GM21576 (cell line): ENCODE measurements around the gene FIGNL1.

ENCODE experiments used
- ATAC-seq: cut with Tn5 transposase; IDR thresholded peaks from one replicate; pipeline ENCODE4 v1.9.1; 2021; ENCODE audit warnings: mild to moderate bottlenecking, moderate library complexity; ENCODE audit not compliant: unreplicated experiment

Gene FIGNL1

GRCh38 chr7:50431722-50432305, 18.3 kb downstream of the FIGNL1 start:
- ATAC-seq, result no peak

- ATAC-seq, result no peak
Observed at GRCh38 chr7:50431316-50431715, 18.8 kb downstream of the FIGNL1 start.

GRCh38 chr7:50428911-50429310, 21.2 kb downstream of the FIGNL1 start:
- ATAC-seq, result no peak

GRCh38 chr7:50427518-50427917, 22.6 kb downstream of the FIGNL1 start:
- ATAC-seq, result no peak

- ATAC-seq, result no peak
Observed at GRCh38 chr7:50426280-50427045, 23.7 kb downstream of the FIGNL1 start.

GRCh38 chr7:50425318-50425717, 24.8 kb downstream of the FIGNL1 start:
- no peak for ATAC-seq

- no peak for ATAC-seq
Observed at GRCh38 chr7:50423860-50424259, 26.3 kb downstream of the FIGNL1 start.

GRCh38 chr7:50422858-50423257, 27.3 kb downstream of the FIGNL1 start:
- no peak for ATAC-seq

- ATAC-seq, result no peak
Observed at GRCh38 chr7:50421043-50421442, 29.1 kb downstream of the FIGNL1 start.

GRCh38 chr7:50418526-50419290, 31.4 kb downstream of the FIGNL1 start:
- ATAC-seq, result no peak

- ATAC-seq, result peak; percentile 89
Observed at GRCh38 chr7:50418086-50418515, 32.0 kb downstream of the FIGNL1 start.

- peak; percentile 81 for ATAC-seq
Observed at GRCh38 chr7:50416527-50417182, 33.5 kb downstream of the FIGNL1 start.

GRCh38 chr7:50415844-50416364, 34.2 kb downstream of the FIGNL1 start:
- ATAC-seq, result no peak

GRCh38 chr7:50413561-50413960, 36.6 kb downstream of the FIGNL1 start:
- ATAC-seq, result no peak

- no peak for ATAC-seq
Observed at GRCh38 chr7:50412973-50413372, 37.2 kb downstream of the FIGNL1 start.

GRCh38 chr7:50411332-50411731, 38.8 kb downstream of the FIGNL1 start:
- peak; percentile 21 for ATAC-seq

- peak; percentile 52 for ATAC-seq
Observed at GRCh38 chr7:50409856-50410745, 40.0 kb downstream of the FIGNL1 start.

- ATAC-seq, result no peak
Observed at GRCh38 chr7:50406935-50407334, 43.2 kb downstream of the FIGNL1 start.

GRCh38 chr7:50405221-50405620, 44.9 kb downstream of the FIGNL1 start:
- no peak for ATAC-seq

GRCh38 chr7:50404392-50404791, 45.8 kb downstream of the FIGNL1 start:
- ATAC-seq, result no peak
